PFSK-1 (cell line): ENCODE measurements around the gene FBXO10.

Experiments
- FOXP2 ChIP-seq: optimal IDR thresholded peaks from 2 replicates; pipeline ENCODE3; 2011; ENCODE audit warnings: borderline replicate concordance, control low read depth, inconsistent platforms; ENCODE audit not compliant: insufficient read depth; ENCODE audit errors: extremely low read length, extremely low read depth
- POLR2AphosphoS5 ChIP-seq: IDR thresholded peaks from 2 replicates; pipeline ENCODE4 v1.6.1; 2012; ENCODE audit warnings: low read depth, mild to moderate bottlenecking, control low read depth, low read length, moderate library complexity
- REST ChIP-seq, 2 experiments: IDR thresholded peaks; 2 replicates each; pipeline versions ENCODE4 v1.6.1 to v1.8.0; 2011 to 2012; ENCODE audit warnings: low read depth in 2 of 2, low read length in 2 of 2, control low read depth in 1 of 2, inconsistent platforms in 1 of 2, mild to moderate bottlenecking in 1 of 2, moderate library complexity in 1 of 2; ENCODE audit not compliant: insufficient read depth in 1 of 2
- SIN3A ChIP-seq: IDR thresholded peaks from 2 replicates; pipeline ENCODE4 v1.6.1; 2012; ENCODE audit warnings: mild to moderate bottlenecking, low read length, moderate library complexity, borderline replicate concordance; ENCODE audit not compliant: insufficient read depth
- TAF1 ChIP-seq: IDR thresholded peaks from 2 replicates; pipeline ENCODE4 v1.6.1; 2012; ENCODE audit warnings: low read length, control low read depth, borderline replicate concordance; ENCODE audit not compliant: insufficient read depth

FBXO10 gene

GRCh38 chr9:37541465-37541864 lies 34.7 kb downstream of the FBXO10 start:
- no peak for TF ChIP-seq TAF1
- no peak for TF ChIP-seq SIN3A
- no peak for TF ChIP-seq REST (IDR thresholded peaks at IDR 0.05; ENCODE audit: insufficient read depth in 1 of 2, low read depth in 2 of 2, low read length in 2 of 2)
- no peak for TF ChIP-seq FOXP2
- TF ChIP-seq POLR2AphosphoS5, result no peak

DNA sequence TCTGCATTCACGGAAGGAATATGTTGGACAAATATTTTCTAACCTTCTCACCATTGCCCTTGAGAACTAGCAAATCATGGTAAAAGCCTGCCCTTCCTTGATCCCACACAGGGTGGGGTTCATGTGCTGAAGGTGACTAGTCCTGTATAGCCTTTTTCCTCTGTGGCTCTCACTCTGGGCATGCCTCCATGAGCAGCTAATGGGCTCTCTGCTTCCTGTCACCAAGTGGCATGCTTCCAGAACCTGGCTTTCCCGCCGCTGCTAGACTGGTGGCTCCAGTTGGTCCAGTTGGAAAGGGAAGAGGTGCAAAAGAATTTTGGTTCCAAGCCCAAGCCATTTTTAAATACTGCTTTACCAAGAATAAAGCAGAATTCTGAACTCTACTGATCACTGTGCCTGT lies 35.5 kb downstream of the FBXO10 start:
- TF ChIP-seq POLR2AphosphoS5, result no peak
- TF ChIP-seq FOXP2, result no peak
- TF ChIP-seq SIN3A, result no peak
- TF ChIP-seq REST (IDR thresholded peaks at IDR 0.05; ENCODE audit: insufficient read depth in 1 of 2, low read depth in 2 of 2, low read length in 2 of 2), result no peak
- no peak for TF ChIP-seq TAF1

DNA sequence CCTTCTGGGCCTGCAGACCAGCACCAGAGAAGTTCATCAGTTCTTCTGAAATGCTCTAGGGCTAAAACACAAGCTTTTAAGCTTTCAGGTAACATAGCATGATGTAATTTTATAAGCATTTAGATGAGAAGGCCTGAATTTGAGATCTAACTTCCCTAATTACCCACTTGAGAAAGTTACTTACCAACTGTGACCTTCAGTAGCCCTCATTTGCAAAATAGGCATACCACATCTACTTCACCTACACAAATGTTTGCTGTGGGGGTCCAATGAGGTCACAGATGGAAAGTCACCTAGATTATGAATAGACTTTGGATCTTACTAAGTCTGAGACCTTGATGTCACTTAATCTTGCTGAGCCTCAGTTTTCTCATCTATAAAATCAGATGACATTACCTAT lies 36.5 kb downstream of the FBXO10 start:
- TF ChIP-seq SIN3A (no peak), TAF1 (no peak), REST (IDR thresholded peaks at IDR 0.05; ENCODE audit: insufficient read depth in 1 of 2, low read depth in 2 of 2, low read length in 2 of 2) (no peak), POLR2AphosphoS5 (no peak), FOXP2 (no peak)

GRCh38 chr9:37538099-37538498 lies 38.1 kb downstream of the FBXO10 start:
- TF ChIP-seq POLR2AphosphoS5, result no peak
- TF ChIP-seq TAF1, result no peak
- no peak for TF ChIP-seq REST (IDR thresholded peaks at IDR 0.05; ENCODE audit: insufficient read depth in 1 of 2, low read depth in 2 of 2, low read length in 2 of 2)
- TF ChIP-seq FOXP2, result no peak
- TF ChIP-seq SIN3A, result no peak

DNA sequence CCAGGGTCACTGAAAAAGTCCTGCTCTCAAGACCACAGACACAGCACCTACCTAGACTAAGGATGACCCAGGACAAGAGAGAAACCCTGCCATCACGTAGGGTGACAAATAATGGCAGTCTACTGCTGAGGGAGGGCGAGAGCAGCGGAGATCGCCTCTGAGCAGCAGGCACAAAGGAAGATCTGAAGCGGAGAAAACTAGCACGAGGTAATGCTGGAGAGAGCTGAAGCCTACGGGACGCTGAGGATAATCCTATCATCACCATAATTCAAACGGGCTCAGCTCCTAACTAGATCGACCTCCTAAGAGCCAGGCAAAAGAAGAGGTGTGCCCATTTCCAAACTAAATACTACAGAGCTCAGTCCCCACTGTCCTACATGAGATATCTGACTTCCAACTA lies 41.3 kb downstream of the FBXO10 start:
- TF ChIP-seq FOXP2 (no peak), REST (IDR thresholded peaks at IDR 0.05; ENCODE audit: insufficient read depth in 1 of 2, low read depth in 2 of 2, low read length in 2 of 2) (no peak), POLR2AphosphoS5 (no peak), SIN3A (no peak), TAF1 (no peak)
